CD4-positive, alpha-beta T cell (primary cell): ENCODE data around the gene PSMB3. TPM values are rescaled to one million over a fixed set of nuclear protein-coding genes. Genes with fewer than 3 reads are reported as not detected.

Source experiments
- ATAC-seq: fragments of 200-7000 bp; cut with Tn5 transposase; one replicate; pipeline ENCODE4 v1.10.0; 2022; ENCODE audit warnings: mild to moderate bottlenecking; ENCODE audit not compliant: poor library complexity
- CTCF ChIA-PET: fragments of 350-600 bp; sonication (Branson Sonifier 250); formaldehyde crosslinking; loops from one replicate; lab custom pipeline; 2021; ENCODE audit warnings: antibody characterized with exemption, inconsistent platforms; lab: Charles Lee
- POLR2A ChIA-PET: fragments of 350-600 bp; sonication (Branson Sonifier 250); formaldehyde crosslinking; loops from one replicate; lab custom pipeline; 2021; ENCODE audit warnings: antibody characterized with exemption, inconsistent platforms; lab: Charles Lee
- DNase-seq, 14 experiments: peaks; one replicate each; pipeline ENCODE4 v3.0.0-alpha.2; 2013 to 2020; ENCODE audit warnings: mixed read lengths in 2 of 14
- H3K27ac ChIP-seq, 2 donors: one replicate each; pipeline versions ENCODE4 v1.5.1 to v1.7.0; 2013; ENCODE audit warnings: low read length in 2 of 2, low read depth in 1 of 2, mild to moderate bottlenecking in 1 of 2
- H3K27me3 ChIP-seq, 2 experiments: 1 replicate in 1 of 2; 2 replicates in 1 of 2; pipeline versions ENCODE4 v1.6.1 to v1.7.0; 2013; ENCODE audit warnings: low read length in 2 of 2, control low read depth in 1 of 2, mild to moderate bottlenecking in 1 of 2, moderate library complexity in 1 of 2; ENCODE audit not compliant: insufficient read depth in 2 of 2, control insufficient read depth in 1 of 2
- H3K36me3 ChIP-seq: one replicate; pipeline ENCODE4 v1.6.1; 2013; ENCODE audit warnings: low read length, control low read depth; ENCODE audit not compliant: insufficient read depth
- H3K4me1 ChIP-seq: one replicate; pipeline ENCODE4 v1.6.1; 2013; ENCODE audit warnings: low read length, control low read depth; ENCODE audit not compliant: insufficient read depth
- H3K4me3 ChIP-seq: one replicate; pipeline ENCODE4 v1.5.1; 2013; ENCODE audit warnings: mild to moderate bottlenecking, low read length, moderate library complexity
- H3K9me3 ChIP-seq, 2 experiments: 1 replicate in 1 of 2; 2 replicates in 1 of 2; pipeline versions ENCODE4 v1.6.1 to v1.7.0; 2013; ENCODE audit warnings: low read length in 2 of 2, mild to moderate bottlenecking in 2 of 2, control low read depth in 1 of 2, moderate library complexity in 1 of 2; ENCODE audit not compliant: control insufficient read depth in 1 of 2, insufficient read depth in 1 of 2
- H3K27ac Mint-ChIP-seq: one replicate; pipeline ENCODE4 v1.8.0; 2020; ENCODE audit warnings: mixed read lengths
- H3K27me3 Mint-ChIP-seq: one replicate; pipeline ENCODE4 v1.8.0; 2021; ENCODE audit warnings: mixed read lengths
- H3K36me3 Mint-ChIP-seq: one replicate; pipeline ENCODE4 v1.8.0; 2021; ENCODE audit warnings: low read depth, mixed read lengths
- H3K4me1 Mint-ChIP-seq: one replicate; pipeline ENCODE4 v1.8.0; 2021; ENCODE audit warnings: low read depth, mixed read lengths
- H3K4me3 Mint-ChIP-seq: one replicate; pipeline ENCODE4 v1.8.0; 2020; ENCODE audit warnings: mild to moderate bottlenecking, mixed read lengths
- H3K9me3 Mint-ChIP-seq: one replicate; pipeline ENCODE4 v1.8.0; 2020; ENCODE audit warnings: mixed read lengths
- intact Hi-C, 2 experiments: fragments of 100-400 bp; cut with DNase I in 1 of 2; cut with micrococcal nuclease in 1 of 2; formaldehyde crosslinking; loops; one replicate each; pipeline versions ENCODE4 v1.15.1 to v1.9.0; 2023 to 2025; cut with DNase I, micrococcal nuclease
- total RNA-seq, 174 experiments: library from RNA in 2 of 174; stranded (reverse) in 2 of 174; gene quantifications; one replicate each; pipeline ENCODE4 v1.2.3 and lab custom pipeline; 2021 to 2026
- TF ChIP-seq, protein P1 (sequence below): fragments of 200-600 bp; IDR thresholded peaks from one replicate; pipeline ENCODE4 v1.8.0; 2022; ENCODE audit warnings: antibody characterized with exemption, mild to moderate bottlenecking

The PSMB3 gene
- total RNA-seq, 2 experiments from 2014 or later = 46.6 to 55.0 TPM

DNA sequence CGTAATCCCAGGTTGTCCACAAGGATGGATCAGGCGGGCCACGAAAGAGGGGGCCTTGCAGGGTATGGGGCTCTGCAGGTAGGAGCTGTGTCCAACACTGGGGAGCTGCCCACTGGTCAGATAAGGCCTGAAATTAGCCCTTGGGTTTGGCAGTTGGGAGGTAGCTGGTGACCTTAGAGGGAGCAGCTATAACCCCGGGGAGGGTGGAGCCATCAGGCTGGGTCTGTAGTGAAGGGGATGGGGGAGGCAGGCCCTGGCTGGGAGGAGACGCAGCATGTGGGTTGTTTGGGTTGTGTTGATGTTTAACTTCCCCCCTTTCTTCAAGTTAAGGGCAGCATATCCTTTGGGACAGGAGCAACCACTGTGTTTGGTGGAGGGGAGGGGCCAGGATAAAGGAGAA is 41.6 kb upstream of the PSMB3 start:
- TF ChIP-seq, protein P1, sequence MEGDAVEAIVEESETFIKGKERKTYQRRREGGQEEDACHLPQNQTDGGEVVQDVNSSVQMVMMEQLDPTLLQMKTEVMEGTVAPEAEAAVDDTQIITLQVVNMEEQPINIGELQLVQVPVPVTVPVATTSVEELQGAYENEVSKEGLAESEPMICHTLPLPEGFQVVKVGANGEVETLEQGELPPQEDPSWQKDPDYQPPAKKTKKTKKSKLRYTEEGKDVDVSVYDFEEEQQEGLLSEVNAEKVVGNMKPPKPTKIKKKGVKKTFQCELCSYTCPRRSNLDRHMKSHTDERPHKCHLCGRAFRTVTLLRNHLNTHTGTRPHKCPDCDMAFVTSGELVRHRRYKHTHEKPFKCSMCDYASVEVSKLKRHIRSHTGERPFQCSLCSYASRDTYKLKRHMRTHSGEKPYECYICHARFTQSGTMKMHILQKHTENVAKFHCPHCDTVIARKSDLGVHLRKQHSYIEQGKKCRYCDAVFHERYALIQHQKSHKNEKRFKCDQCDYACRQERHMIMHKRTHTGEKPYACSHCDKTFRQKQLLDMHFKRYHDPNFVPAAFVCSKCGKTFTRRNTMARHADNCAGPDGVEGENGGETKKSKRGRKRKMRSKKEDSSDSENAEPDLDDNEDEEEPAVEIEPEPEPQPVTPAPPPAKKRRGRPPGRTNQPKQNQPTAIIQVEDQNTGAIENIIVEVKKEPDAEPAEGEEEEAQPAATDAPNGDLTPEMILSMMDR = no peak
- Histone ChIP-seq H3K27ac (no peak overlapping the region), H3K4me3 (no peak overlapping the region), H3K9me3 (no peaks in the 10 kb centered on the region), H3K36me3 (peaks cover 82% of the 10 kb centered on the region), H3K4me1 (peaks cover 68% of the 10 kb centered on the region), H3K27me3 (no peaks in the 10 kb centered on the region)
- Mint-ChIP-seq H3K36me3 (peaks cover 96% of the 10 kb centered on the region), H3K9me3 (no peaks in the 10 kb centered on the region), H3K4me1 (peaks cover 50% of the 10 kb centered on the region), H3K27me3 (no peaks in the 10 kb centered on the region), H3K4me3 (no peak overlapping the region), H3K27ac (peak overlapping the region; percentile 50)
- POLR2A ChIA-PET = interaction anchor here (0.9 to 2.4 kb wide), 2 partner anchors 9 to 17 kb away, joined by 3 to 17 read pairs; no protein-coding TSS in a partner anchor
- DNase-seq = no peak
- intact Hi-C loops = no loop called here
- CTCF ChIA-PET = no interaction called here
- ATAC-seq = no peak

DNA sequence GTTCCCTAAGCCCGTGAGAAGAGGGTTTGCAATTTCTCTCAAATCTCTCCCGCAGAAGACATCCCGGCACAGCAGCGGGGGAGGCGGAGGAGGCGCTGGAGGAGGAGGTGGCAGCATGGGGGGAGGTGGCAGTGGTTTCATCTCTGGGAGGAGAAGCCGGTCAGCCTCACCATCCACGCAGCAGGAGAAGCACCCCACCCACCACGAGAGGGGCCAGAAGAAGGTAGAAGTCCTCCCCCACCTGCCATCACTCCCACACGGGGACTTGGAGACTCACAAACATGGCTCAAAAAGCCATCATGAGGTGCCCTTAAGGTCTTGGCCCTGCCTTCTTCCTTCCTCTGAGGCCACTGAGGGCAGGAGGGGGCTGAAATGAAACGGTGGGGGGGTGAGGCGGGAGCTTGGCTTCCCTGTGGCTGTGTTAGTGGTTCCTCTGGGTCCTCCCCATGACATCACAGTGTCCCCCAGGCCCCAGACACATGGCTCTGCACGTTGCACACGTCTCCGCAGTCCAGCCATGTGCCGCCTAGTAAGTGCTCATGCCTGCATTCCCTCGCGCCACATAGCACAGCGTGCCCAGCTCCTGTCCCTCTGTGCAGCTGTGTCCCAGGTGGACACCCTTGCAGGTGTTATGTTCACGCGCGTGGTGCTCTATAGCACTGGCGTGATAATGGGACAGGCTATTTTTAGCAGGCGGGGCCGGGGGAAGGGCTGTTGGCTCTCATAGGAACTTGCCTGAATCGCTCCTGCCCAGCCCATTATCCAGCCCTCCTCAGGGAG is 40.6 kb upstream of the PSMB3 start:
- POLR2A ChIA-PET = no interaction called here
- TF ChIP-seq, protein P1 = no peak
- Mint-ChIP-seq H3K4me1 (peaks cover 44% of the 10 kb centered on the region), H3K27ac (no peak overlapping the region), H3K4me3 (peak overlapping the region; percentile 34), H3K27me3 (no peaks in the 10 kb centered on the region), H3K9me3 (no peaks in the 10 kb centered on the region), H3K36me3 (peaks cover 93% of the 10 kb centered on the region)
- Histone ChIP-seq H3K36me3 (peaks cover 92% of the 10 kb centered on the region), H3K27ac (no peak overlapping the region), H3K4me1 (peaks cover 63% of the 10 kb centered on the region), H3K9me3 (no peaks in the 10 kb centered on the region), H3K4me3 (no peak overlapping the region), H3K27me3 (no peaks in the 10 kb centered on the region)
- intact Hi-C loops = no loop called here
- ATAC-seq (no peak), DNase-seq (no peak)
- CTCF ChIA-PET = no interaction called here

DNA sequence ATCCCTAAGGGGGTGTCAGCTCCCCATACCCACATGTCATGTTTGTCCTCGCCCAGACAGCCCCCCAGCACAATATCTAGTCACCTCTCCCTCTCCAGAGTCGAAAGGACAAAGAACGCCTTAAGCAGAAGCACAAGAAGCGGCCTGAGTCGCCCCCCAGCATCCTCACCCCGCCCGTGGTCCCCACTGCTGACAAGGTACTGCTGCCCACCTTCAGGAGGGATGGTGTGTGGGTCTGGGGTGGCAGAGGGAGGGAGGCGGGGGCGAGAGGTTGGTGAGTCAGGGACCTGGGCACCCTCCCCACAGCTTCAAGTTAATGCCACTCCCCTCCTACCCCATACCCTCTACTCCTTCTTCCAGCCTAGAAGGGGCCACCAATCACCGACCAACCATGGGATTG is 39.9 kb upstream of the PSMB3 start:
- H3K4me3 ChIP-seq = no peak overlapping the region
- ATAC-seq (no peak), DNase-seq (no peak)
- Mint-ChIP-seq H3K27ac (no peak overlapping the region), H3K27me3 (no peaks in the 10 kb centered on the region), H3K4me1 (peaks cover 40% of the 10 kb centered on the region), H3K4me3 (no peak overlapping the region), H3K9me3 (no peaks in the 10 kb centered on the region), H3K36me3 (peaks cover 93% of the 10 kb centered on the region)
- H3K36me3 ChIP-seq = peaks cover 96% of the 10 kb centered on the region
- ChIA-PET CTCF (no interaction called here), POLR2A (no interaction called here)
- intact Hi-C loops = no loop called here
- no peaks in the 10 kb centered on the region for H3K27me3 ChIP-seq
- H3K9me3 ChIP-seq = no peaks in the 10 kb centered on the region
- H3K4me1 ChIP-seq = peaks cover 61% of the 10 kb centered on the region
- H3K27ac ChIP-seq = no peak overlapping the region
- TF ChIP-seq, protein P1 = no peak
